Activated CD4-positive, alpha-beta T cell treated with anti-CD3 and anti-CD28 coated beads for 4 hours (primary cell): ENCODE measurements around the gene IL6ST.
"Not testable (repeated sequence)": the region's sequence is repeated elsewhere in the genome, so short reads cannot be mapped to it uniquely, and the experiment has no call there.

Source experiments
- DNase-seq, 2 donors: peaks; one replicate each; pipeline ENCODE4 v3.0.0-alpha.2; 2020

Gene IL6ST

DNA sequence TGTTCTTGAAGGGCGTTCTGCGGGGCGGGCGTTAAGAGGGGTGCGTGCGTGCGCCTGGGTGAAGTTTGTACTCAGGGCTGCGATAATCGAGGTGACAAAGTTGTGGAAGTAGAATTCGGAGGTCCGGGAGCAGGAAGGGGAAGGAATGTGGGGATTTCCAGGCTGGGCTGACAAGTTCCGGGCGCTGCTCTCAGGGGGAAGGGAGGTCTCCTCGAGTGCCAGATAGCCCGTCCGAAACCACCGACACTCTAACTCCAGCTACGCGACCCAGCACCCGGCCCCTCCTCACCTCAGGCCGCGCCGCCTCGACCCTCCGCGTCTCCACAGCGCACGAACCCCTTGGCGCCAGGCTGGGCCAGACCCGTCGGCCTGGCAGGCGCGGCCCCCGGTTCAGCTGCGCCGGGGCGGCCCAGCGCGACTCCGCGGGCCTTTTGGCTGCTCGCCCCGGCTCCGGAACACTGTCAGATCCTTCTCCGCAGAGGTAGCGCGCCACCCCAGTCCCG is at the start of gene IL6ST:
Gene IL6ST, minus strand, starts transcription at position 469 of the 503 bp plus-strand sequence. CDS start 18,685 bp downstream, outside the sequence.
- DNase-seq: peak in 1 of 2 donors; percentile 35

DNA sequence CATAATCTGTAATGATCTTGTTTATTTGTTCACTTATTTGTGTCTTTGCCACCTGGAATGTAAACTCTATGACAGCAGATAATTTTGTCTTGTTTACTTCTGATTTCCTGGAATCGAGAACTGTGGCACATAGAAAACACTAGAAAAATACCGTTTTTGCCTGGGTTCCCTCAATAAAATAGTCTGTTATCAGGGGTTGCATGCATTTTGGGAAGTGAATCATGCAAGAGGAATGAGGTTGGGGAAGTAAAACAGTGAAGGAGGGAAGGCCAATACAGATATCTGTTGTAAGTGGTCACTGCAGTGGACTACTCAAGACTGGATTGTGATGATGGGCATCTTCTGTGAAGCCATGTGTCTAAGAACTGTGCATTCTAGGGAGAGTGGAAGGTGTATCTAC is 45.2 kb upstream of the IL6ST start:
- no peak for DNase-seq

DNA sequence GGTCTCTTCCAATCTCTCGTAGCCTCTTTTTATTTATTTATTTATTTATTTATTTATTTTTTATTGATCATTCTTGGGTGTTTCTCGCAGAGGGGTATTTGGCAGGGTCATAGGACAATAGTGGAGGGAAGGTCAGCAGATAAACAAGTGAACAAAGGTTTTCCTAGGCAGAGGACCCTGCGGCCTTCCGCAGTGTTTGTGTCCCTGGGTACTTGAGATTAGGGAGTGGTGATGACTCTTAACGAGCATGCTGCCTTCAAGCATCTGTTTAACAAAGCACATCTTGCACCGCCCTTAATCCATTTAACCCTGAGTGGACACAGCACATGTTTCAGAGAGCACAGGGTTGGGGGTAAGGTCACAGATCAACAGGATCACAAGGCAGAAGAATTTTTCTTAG is 43.4 kb upstream of the IL6ST start:
- not testable (repeated sequence) for DNase-seq

DNA sequence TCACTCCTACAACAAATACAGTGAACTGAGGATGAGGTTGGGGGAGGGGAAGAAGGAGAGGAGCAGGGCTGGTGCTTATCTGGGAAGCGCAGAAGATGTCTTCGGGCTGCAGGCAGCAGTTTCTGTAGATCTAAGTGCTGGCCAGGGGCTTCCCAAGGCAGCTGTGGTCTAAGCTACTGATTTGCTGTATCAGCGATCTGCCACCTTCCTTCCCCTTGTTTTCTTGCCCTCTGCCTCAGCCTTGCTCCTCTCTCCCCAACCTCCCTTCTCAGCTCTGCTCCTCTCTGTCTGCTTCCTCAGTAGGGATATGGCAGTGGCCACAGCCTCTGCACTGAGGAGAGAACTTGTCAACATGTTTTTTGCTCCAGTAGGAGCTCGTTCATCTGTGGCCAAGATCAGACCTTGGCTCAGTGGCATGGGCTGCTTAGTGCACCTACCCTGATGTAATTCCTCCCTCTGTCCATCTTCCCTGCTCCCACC is 42.8 kb upstream of the IL6ST start:
- DNase-seq: no peak

DNA sequence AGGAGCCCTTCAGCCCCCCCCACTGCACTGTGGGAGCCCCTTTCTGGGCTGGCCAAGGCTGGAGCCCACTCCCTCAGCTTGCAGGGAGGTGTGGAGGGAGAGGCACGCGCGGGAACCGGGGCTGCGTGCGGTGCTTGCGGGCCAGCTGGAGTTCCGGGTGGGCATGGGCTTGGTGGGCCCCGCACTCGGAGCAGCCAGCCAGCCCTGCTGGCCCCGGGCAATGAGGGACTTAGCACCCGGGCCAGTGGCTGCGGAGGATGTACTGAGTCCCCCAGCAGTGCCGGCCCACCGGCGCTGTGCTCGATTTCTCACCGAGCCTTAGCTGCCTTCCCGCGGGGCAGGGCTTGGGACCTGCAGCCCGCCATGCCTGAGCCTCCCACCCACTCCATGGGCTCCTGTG is 40.6 kb upstream of the IL6ST start:
- not testable (repeated sequence) for DNase-seq

DNA sequence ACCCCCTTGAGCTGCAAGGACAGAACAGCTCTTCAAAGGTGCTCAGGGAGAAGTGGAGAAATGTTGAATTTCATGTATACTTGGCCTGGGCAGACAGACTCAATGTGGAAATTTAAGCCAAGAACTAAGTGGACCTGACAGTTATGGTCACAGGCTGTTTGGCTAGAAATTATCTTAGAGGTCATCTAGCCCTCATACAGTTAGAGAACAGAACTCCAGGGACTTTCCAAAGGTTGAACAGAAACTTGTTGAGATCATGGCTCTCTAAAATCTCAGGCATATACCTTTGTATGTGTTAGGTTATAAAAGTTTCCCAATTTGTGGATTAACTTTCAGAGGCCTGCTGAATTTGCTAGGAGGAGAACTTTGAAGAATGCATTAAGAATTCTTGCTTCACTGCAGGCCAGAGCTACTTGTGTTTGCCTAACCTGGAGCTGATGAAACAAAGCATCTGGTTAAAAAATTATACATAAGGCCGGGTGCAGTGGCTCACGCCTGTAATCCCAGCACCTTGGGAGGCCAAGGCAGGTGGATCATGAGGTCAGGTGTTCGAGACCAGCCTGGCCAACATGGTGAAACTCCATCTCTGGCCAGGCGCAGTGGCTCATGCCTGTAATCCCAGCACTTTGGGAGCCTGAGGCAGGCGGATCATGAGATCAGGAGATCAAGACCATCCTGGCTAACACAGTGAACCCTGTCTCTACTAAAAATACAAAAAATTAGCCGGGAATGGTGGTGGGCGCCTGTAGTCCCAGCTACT is 35.3 kb upstream of the IL6ST start:
- not testable (repeated sequence) for DNase-seq

DNA sequence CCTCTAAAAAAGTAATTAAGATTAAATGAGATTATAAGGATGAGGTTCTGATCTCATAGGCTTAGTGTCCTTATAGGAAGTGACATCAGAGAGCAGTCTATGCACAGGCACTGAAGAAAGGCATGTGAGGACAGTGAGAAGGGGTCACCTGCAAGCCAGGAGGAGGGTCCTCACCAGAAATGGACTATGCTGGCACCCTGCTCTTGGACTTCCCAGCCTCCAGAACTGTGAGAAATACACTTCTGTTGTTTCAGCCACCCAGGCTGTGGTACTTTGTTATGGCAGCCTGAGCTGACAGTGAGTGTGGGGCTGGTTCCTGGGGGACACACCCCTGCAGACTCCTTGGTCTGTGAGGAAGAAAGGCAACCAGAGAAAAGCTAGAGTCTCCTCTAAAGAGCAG is 34.7 kb upstream of the IL6ST start:
- no peak for DNase-seq

DNA sequence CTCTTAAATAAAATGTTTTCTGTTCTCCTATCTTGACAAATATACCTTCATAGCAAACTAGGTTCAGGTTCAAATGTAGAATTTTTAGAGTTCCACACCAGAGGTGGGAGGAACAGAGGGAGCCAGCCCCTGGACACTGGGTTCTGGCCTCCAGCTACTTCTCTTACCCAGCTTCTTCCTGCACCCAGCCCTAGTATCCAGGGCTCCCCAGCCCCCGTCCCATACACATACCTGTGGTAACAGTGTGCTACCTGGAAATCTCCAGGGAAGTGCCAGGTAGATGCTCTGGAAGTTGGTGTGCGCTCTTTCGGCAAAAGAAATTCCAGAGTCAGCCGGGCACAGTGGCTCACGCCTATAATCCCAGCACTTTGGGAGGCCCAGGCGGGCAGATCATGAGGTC is 33.9 kb upstream of the IL6ST start:
- no peak for DNase-seq

DNA sequence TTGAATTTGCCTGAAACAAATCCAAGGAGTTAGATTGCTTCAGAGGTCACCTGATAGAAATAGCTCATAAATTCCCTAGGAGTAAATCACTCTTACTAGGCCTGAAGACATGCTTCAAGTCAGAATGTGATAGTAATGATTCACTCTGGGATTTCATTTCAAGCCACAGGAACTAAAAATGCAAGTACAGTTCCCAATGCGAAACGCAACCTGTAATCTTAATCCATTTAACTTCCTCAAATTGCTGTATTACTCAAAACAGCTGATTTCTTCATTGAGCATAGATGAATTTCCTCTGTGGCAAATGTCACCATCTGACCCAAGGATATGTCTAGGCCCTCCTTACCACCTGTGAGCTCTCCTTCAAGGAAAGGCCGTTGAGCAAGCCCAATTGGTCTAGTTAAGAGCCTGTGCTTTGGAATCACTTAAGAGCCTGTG is 32.1 kb upstream of the IL6ST start:
- DNase-seq: no peak

DNA sequence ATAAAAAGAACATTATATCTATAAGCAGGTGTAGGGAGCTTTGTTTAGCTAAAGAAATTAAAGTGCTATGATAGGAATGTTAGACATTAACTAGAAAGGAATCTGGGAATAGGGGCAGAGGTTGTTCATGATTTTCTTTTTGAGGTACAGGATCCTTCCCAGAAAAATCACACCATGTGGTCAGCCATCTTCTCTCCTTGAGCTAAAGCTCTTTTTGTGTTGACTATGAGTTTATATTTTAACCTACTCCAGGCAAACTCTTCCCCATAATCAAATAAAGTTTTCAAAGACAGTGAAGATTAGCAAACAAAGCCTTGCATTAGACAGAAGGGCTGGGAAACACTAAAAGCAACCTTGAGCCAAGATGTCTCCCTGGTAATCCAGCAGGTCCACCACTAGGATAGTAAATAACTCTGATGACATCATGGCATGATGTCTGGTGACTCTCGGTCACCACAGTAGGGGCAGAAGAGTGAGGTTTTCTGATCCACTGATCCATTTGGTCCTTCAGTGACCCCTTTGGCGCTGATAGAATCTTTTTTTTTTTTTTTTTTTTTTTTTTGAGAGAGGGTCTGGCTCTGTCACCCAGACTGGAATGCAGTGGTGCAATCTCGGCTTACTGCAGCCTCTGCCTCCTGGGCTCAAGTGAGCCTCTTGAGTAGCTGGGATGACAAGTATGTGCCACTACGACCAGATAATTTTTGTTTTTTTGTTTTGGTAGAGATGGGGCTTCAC is 30.6 kb upstream of the IL6ST start:
- DNase-seq: no peak

DNA sequence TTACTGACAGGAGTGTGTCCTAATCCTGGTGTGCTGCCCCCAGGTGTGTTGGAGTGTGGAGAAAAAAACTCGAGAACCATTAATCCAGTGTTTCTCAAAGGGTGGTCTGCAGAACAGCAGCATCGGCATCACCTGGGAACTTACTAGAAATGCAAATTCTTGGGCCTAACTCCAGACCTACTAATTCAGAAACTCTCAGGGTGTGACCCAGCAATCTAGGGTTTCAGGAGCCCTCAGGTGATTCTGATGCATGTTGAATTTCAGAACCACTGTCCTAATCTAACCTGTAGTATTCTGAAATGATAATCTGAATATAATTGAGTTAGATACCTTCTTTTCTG is 30.0 kb upstream of the IL6ST start:
- DNase-seq: no peak

DNA sequence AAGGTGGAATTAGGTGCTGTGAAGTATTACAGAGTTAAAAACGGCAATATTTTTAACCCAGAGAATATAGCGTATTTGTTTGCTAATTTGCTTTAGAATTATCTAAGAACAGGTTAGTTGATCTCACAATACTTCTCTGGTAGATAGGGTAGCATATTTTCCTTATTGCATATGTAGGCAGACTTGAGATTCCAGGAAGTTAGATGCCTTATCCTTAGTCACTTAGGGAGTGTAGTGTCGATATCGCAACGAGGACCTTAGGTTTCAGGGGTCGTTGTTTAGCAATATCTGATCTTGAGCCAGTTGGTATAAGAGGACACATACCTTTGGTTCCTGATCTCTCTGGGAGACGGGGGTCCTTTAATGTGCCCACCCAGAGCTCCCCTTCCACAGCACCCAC is 28.5 kb upstream of the IL6ST start:
- no peak for DNase-seq

DNA sequence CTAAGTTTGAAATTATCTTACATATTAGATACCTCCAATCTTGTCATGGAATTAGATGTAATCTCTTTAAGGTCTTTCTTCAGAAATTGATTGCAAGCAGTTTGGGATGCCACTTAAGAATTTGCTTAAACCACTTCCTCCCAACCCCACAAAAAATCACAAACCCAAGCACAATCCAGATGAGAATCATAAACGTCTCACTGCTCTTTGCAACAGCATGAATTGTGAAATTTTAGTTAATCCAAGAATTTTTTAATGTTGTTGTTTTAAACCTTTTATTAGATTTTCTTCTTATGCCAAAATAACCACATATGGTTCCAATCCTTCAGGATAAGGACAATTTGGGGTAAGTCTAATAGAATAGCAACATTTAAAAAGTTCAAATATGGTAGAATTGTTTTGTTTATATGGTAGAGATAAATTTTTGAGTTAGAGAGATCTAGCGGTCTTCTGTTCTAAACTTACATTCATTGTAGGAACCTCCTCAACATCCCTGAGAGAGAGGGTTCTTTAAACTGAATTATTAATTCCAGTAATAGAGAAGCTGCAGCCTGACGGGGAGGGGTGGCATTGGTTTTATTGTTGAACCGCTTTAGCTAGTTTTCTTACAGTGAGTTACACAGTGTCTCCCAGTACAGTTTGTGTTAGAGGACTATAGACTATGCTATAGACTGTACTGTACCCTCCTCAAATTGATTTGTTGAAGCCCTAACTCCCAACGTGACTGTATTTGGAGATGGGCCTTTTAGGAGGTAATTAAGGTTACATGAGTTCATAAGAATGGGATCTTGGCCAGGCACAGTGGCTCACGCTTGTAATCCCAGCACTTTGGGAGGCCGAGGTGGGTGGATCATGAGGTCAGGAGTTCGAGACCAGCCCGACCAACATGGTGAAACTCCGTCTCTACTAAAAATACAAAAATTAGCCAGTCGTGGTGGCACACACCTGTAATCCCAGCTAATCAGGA is 24.8 kb upstream of the IL6ST start:
- no peak for DNase-seq

DNA sequence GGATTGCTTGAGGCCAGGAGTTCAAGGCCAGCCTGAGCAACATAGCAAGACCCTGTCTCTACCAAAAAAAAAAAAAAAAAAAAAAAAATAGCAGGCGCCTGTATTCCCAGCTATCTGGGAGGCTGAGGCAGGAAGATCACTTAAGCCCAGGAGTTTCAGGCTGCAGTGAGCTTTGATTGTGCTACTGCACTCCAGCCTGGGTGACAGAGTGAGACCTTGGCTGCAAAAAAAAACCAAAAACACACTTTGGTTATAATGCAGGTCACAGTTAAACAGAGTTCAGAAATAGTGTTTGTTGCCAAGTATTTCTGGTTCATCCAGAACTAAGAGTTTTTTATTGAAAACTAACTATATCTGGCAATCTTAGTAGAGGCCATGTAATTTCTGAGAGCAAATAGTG is 24.1 kb upstream of the IL6ST start:
- DNase-seq: no peak

DNA sequence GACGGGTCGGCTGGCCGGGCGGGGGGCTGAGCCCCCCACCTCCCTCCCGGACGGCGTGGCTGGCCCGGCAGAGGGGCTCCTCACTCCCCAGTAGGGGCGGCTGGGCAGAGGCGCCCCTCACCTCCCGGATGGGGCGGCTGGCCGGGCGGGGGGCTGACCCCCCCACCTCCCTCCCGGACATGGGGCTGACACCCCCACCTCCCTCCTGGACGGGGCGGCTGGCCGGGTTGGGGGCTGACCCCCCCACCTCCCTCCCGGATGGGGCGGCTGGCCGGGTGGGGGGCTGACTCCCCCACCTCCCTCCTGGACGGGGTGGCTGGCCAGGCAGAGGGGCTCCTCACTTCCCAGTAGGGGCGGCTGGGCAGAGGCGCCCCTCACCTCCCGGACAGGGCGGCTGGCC is 19.9 kb upstream of the IL6ST start:
- DNase-seq: not testable (repeated sequence)

DNA sequence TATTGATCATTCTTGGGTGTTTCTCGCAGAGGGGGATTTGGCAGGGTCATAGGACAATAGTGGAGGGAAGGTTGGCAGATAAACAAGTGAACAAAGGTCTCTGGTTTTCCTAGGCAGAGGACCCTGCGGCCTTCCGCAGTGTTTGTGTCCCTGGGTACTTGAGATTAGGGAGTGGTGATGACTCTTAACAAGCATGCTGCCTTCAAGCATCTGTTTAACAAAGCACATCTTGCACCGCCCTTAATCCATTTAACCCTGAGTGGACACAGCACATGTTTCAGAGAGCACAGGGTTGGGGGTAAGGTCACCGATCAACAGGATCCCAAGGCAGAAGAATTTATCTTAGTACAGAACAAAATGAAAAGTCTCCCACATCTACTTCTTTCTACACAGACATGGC is 19.2 kb upstream of the IL6ST start:
- not testable (repeated sequence) for DNase-seq

DNA sequence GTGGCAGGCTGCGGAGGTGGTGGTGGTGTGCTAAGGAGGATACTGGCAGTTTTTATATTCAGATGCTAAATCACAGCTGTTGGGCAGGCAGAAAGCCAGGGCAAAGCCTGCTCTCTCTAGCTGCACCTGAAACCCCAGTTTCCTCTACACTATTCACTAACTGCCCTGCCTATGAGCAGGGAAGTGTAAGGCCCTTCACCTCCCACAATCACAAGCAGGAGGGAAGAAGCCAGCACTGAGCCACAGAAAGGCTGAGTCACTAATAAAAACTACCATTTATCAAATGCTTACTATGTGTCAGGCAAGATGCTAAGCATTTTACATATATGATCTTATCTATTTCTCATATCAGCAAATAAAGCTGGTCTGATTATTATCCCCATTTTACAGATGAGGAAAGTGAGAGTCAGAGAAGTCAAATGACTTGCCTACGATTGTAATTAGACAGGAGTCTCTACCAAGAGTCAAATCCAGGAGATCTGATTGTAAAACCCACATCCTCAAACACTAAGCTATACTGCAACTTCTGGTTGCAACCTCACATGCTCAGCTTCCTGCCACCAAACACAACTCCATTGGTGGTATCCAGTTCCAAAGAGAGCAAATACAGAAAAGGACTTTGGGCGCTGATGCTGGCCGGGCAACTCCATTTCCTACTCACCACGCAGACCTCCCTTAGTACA is 17.7 kb upstream of the IL6ST start:
- peak; percentile 19 to 32 for DNase-seq

DNA sequence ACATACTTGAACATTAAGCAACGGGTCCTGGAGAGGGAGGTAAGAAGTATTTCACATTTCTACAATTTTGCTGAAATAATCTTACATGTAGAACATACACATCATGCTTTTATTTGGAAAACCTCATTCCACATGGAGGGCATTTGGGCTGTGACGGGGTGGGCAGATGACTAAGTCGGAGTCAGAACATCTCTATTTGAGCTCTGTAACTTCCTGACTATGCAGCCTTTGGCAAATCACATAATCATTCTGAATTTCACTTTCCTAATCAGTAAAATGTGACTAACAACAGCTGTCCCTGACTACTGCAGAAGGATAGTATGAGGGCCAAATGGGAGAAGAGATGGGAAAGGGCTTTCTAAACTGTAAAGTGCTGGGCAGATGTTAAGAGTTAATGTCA is 17.1 kb upstream of the IL6ST start:
- peak in 1 of 2 donors; percentile 15 for DNase-seq

DNA sequence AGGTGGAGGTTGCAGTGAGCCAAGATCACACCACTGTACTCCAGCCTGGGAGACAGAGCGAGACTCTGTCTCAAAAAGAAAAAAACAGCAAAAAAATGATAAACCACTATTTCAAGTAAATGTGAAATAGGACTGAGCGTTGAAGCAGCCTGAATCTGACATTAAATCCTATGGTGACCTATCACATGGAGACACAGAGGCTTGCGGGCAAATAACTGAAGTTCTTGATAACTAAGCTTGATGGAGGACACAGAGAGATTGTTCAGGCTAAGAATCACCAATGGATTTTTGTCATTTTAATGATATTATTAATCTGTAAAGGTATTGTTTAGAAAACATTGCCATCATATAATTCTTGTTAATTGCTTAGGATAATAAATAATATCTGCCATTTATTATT is 15.7 kb upstream of the IL6ST start:
- no peak for DNase-seq

DNA sequence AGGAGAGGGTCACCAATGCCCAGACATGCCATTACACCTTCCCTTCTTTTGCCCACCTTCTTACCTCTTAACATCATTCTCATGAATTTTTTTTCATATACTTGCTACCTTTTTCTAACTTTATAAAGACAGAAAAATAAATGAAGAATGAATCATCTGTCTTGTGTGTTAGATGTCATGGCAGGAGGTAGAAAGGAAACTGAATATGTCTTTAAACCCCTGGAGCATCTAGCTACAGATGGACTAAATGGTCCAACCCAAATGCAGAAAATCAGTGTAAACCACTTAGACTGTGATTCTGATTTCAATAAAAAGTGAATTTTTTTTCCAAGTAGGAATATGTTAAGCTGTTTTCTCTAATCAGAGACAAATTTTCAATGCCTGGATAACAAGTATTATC is 11.8 kb upstream of the IL6ST start:
- DNase-seq: no peak

DNA sequence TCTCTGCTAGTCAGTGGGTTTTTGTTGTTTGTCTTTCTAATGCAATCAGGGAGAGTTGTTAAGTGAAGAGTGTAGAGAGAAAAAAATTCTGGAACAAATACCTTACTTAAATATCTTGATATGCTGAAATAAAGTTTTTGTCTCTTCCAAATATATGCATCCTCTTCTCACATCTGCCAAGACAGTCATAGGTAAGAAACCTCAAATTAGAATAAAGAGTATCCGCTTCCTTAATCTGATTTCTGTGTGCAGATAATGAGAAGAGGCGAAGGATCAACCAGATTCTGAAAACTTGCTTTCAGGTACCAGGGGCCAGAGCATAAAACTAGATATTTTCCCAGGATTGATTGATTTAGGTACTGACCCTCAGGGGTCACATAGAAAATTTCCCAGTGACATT is 11.3 kb upstream of the IL6ST start:
- DNase-seq: no peak

DNA sequence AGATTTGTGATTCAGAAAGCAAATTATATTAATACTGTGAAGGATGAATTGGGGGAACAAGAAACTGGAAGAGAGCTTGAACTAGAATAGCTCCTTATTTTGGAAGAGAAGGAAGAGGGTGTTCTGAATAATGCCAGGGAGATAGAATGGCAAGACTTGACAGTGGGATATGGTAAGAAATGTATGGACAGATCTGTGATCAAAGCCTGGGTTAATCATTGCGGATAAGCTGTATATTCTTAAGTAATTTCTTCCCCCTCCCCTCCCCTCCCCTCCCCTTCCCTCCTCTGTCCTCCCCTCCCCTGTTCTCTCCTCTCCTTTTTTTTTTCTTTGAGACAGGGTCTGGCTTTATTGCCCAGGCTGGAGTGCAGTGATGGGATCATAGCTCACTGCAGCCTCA is 10.1 kb upstream of the IL6ST start:
- DNase-seq: no peak
